K562 (cell line): ENCODE results near the gene BAZ2A. TPM values are rescaled to one million over a fixed set of nuclear protein-coding genes. Genes with fewer than 3 reads are reported as not detected.

Source experiments
- ATAC-seq: fragments of 200-7000 bp; cut with Tn5 transposase; 3 replicates; pipeline ENCODE4 v1.9.1; 2020; ENCODE audit warnings: moderate library complexity
- BruUV-seq: library from RNA; stranded (reverse); fragments of 400-500 nt; replicated peaks from 2 replicates; lab custom pipeline; 2021; lab: Mats Ljungman, UMichigan
- CTCF ChIA-PET: fragments of 300-600 bp; formaldehyde crosslinking; extraction: SDS; loops from one replicate; lab custom pipeline; 2021; ENCODE audit warnings: low intra/inter-chr PET ratio; lab: Yijun Ruan, JAX
- POLR2A ChIA-PET: fragments of 300-600, 350-650 bp; sonication (Branson Sonifier 250); formaldehyde crosslinking; extraction: SDS; loops from one replicate; lab custom pipeline; 2021; ENCODE audit warnings: antibody characterized with exemption, inconsistent platforms; lab: Yijun Ruan, JAX
- DNase-seq, 4 experiments: peaks; one replicate each; pipeline versions ENCODE4 v3.0.0 to v3.0.0-alpha.2; 2011 to 2018; ENCODE audit warnings: low spot score in 3 of 4, mixed read lengths in 3 of 4; ENCODE audit errors: extremely low read depth in 1 of 4
- FAIRE-seq: peaks from 2 replicates; lab custom pipeline; 2011; peaks lifted over from hg19 to GRCh38; lab: Jason Lieb, UNC
- H2AFZ ChIP-seq: 2 replicates; pipeline ENCODE4 v1.6.0; 2011; ENCODE audit warnings: low read depth, low read length, control low read depth, inconsistent platforms
- H3K27ac ChIP-seq: fragments of 200-600 bp; 3 replicates; pipeline ENCODE4 v1.8.0; 2011; ENCODE audit warnings: low read depth, mild to moderate bottlenecking, control low read depth, inconsistent platforms, low read length, moderate library complexity, mixed read lengths; ENCODE audit errors: extremely low read depth
- H3K27me3 ChIP-seq, 2 experiments: fragments of 300-600 bp in 1 of 2; 2 replicates in 1 of 2; 3 replicates in 1 of 2; pipeline versions ENCODE4 v1.6.0 to v1.8.0; 2011; ENCODE audit warnings: inconsistent platforms in 2 of 2, low read length in 2 of 2, mild to moderate bottlenecking in 1 of 2, mixed read lengths in 1 of 2, moderate library complexity in 1 of 2; ENCODE audit not compliant: control insufficient read depth in 2 of 2, insufficient read depth in 2 of 2
- H3K36me3 ChIP-seq: fragments of 300-600 bp; 3 replicates; pipeline ENCODE4 v1.8.0; 2011; ENCODE audit warnings: mild to moderate bottlenecking, low read length, inconsistent platforms; ENCODE audit not compliant: control insufficient read depth, insufficient read depth
- H3K4me1 ChIP-seq, 2 experiments: fragments of 200-600 bp in 1 of 2; replicated peaks in 1 of 2; 2 replicates in 1 of 2; 3 replicates in 1 of 2; pipeline versions ENCODE4 v1.5.1 to v1.8.0; 2011; ENCODE audit warnings: inconsistent platforms in 2 of 2, low read length in 2 of 2, mild to moderate bottlenecking in 1 of 2, mixed read lengths in 1 of 2, moderate library complexity in 1 of 2; ENCODE audit not compliant: control insufficient read depth in 2 of 2, insufficient read depth in 2 of 2
- H3K4me2 ChIP-seq: 2 replicates; pipeline ENCODE4 v1.6.1; 2011; ENCODE audit warnings: low read length, control low read depth, inconsistent platforms, mixed read lengths; ENCODE audit not compliant: insufficient read depth
- H3K4me3 ChIP-seq: fragments of 200-600 bp; sonication (generic), shearing (Covaris generic); 2 replicates; pipeline ENCODE4 v1.5.1; 2016; ENCODE audit warnings: control low read depth, inconsistent platforms
- H3K79me2 ChIP-seq: fragments of 200-600 bp; 3 replicates; pipeline ENCODE4 v1.8.0; 2011; ENCODE audit warnings: low read length, inconsistent platforms; ENCODE audit not compliant: control insufficient read depth, insufficient read depth
- H3K9ac ChIP-seq, 2 experiments: 2 replicates each; pipeline versions ENCODE4 v1.6.0 to v1.6.1; 2011; ENCODE audit warnings: low read depth in 2 of 2, low read length in 2 of 2, control low read depth in 1 of 2, inconsistent platforms in 1 of 2, mild to moderate bottlenecking in 1 of 2, mixed read lengths in 1 of 2; ENCODE audit not compliant: insufficient read depth in 1 of 2
- H3K9me1 ChIP-seq: one replicate; pipeline ENCODE4 v1.6.0; 2011; ENCODE audit warnings: inconsistent platforms, mild to moderate bottlenecking, low read length, moderate library complexity; ENCODE audit not compliant: control insufficient read depth, insufficient read depth
- H3K9me3 ChIP-seq: replicated peaks from 2 replicates; pipeline ENCODE4 v1.5.1; 2011; ENCODE audit warnings: low read depth, low read length, inconsistent platforms; ENCODE audit not compliant: control insufficient read depth, insufficient read depth
- H4K20me1 ChIP-seq: replicated peaks from 2 replicates; pipeline ENCODE4 v1.6.1; 2011; ENCODE audit warnings: low read length, inconsistent platforms, mixed read lengths; ENCODE audit not compliant: control insufficient read depth, insufficient read depth
- ARID2 ChIP-seq: fragments of 450-650 bp; IDR thresholded peaks from 2 replicates; pipeline ENCODE4 v1.6.1; 2017; ENCODE audit warnings: antibody characterized with exemption, mild to moderate bottlenecking
- MBD2 ChIP-seq: sonication (generic); IDR thresholded peaks from 2 replicates; pipeline ENCODE4 v1.6.1; 2016; ENCODE audit warnings: low read depth, borderline replicate concordance
- TCF7L2 ChIP-seq: fragments of 150-350 bp; IDR thresholded peaks from 2 replicates; pipeline ENCODE4 v1.6.1; 2016; ENCODE audit warnings: low read depth, mild to moderate bottlenecking, low read length, moderate library complexity
- ZNF121 ChIP-seq: sonication (generic); formaldehyde crosslinking; conservative IDR thresholded peaks from 2 replicates; pipeline ENCODE4 v1.8.0; 2022; ENCODE audit warnings: missing genetic modification reagents
- in situ Hi-C: fragments of 300-500 bp; cut with MboI; formaldehyde crosslinking; loops from 4 replicates; pipeline ENCODE4 v1.15.0; 2018; ENCODE audit warnings: inconsistent platforms, mixed read lengths
- intact Hi-C: fragments of 100-400 bp; cut with micrococcal nuclease; formaldehyde crosslinking; loops from 2 replicates; pipeline ENCODE4 v1.14.2; 2022
- polyA plus RNA-seq, 8 experiments: library from polyadenylated mRNA; depleted of rRNA in 4 of 8; stranded (reverse) in 5 of 8; unstranded in 3 of 8; fragments of >200 nt; fragmentation: Nextera tagmentation in 2 of 8; fragmentation: Illumina TruSeq in 1 of 8; extraction: Ambion mirVana in 2 of 8; extraction: Trizol in 1 of 8; gene quantifications; 2 replicates each; pipeline versions ENCODE4 v1.2.1 to v1.2.3, GENCODE V29; 2011 to 2014; ENCODE audit warnings: inconsistent platforms in 1 of 8, missing spikeins in 1 of 8
- total RNA-seq, 7 experiments: library from RNA; depleted of rRNA in 6 of 7; stranded (reverse); fragments of >200 nt in 6 of 7; fragmentation: Illumina TruSeq in 2 of 7; extraction: Trizol in 2 of 7; gene quantifications; 2 replicates each; pipeline versions ENCODE4 v1.2.1 to v1.2.3, GENCODE V29; 2011 to 2021; ENCODE audit warnings: low replicate concordance in 1 of 7
- TF ChIP-seq, protein P1 (sequence below): fragments of 200-400 bp; formaldehyde crosslinking; IDR thresholded peaks from 2 replicates; pipeline ENCODE4 v1.6.1; 2017; ENCODE audit warnings: mild to moderate bottlenecking, low read depth, low read length, moderate library complexity
- TF ChIP-seq, protein P2 (sequence below): fragments of 250-450 bp; sonication (Bioruptor Pico); IDR thresholded peaks from 2 replicates; pipeline ENCODE4 v1.5.0; 2020; ENCODE audit warnings: mild to moderate bottlenecking, borderline replicate concordance

Gene BAZ2A
- total and polyA plus RNA-seq, 9 of the 15 experiments (the other 6 are each of a cell fraction or from before 2014, with no cell fraction given), result 4.5 to 86.4 (median 26.2) TPM

GRCh38 chr12:56591961-56592360, 38.2 kb downstream of the BAZ2A start:
- no peak overlapping the region for H2AFZ ChIP-seq
- no peaks in the 10 kb centered on the region for H3K9me1 ChIP-seq
- peaks cover 12% of the 10 kb centered on the region; the same call in 1 of the 3 replicates for H3K36me3 ChIP-seq
- H3K9ac ChIP-seq, result no peak overlapping the region
- 0 out of 5 replicates have a peak, but pooled peaks cover 0 to 5% of the 10 kb centered on the region in 2 experiments for H3K27me3 ChIP-seq
- FAIRE-seq (no peak), DNase-seq (no peak), ATAC-seq (no peak)
- no peak overlapping the region for H3K4me2 ChIP-seq
- POLR2A ChIA-PET, result interaction anchor here (1.3 kb wide), 1 partner anchor 13 kb away, joined by 4 read pairs; no protein-coding TSS in a partner anchor
- in situ Hi-C loops (no loop called here), intact Hi-C loops (no loop called here)
- no peaks in the 10 kb centered on the region; the same call in 1 of the 2 replicates for H4K20me1 ChIP-seq
- no peaks in the 10 kb centered on the region for H3K9me3 ChIP-seq
- H3K27ac ChIP-seq, result no peak overlapping the region
- TF ChIP-seq ZNF121 (CRISPR knock-in tag), result no peak
- TF ChIP-seq MBD2, result no peak
- TF ChIP-seq, protein P1, sequence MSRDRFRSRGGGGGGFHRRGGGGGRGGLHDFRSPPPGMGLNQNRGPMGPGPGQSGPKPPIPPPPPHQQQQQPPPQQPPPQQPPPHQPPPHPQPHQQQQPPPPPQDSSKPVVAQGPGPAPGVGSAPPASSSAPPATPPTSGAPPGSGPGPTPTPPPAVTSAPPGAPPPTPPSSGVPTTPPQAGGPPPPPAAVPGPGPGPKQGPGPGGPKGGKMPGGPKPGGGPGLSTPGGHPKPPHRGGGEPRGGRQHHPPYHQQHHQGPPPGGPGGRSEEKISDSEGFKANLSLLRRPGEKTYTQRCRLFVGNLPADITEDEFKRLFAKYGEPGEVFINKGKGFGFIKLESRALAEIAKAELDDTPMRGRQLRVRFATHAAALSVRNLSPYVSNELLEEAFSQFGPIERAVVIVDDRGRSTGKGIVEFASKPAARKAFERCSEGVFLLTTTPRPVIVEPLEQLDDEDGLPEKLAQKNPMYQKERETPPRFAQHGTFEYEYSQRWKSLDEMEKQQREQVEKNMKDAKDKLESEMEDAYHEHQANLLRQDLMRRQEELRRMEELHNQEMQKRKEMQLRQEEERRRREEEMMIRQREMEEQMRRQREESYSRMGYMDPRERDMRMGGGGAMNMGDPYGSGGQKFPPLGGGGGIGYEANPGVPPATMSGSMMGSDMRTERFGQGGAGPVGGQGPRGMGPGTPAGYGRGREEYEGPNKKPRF, result no peak
- no peak for TF ChIP-seq ARID2
- TF ChIP-seq TCF7L2, result no peak
- TF ChIP-seq, protein P2, sequence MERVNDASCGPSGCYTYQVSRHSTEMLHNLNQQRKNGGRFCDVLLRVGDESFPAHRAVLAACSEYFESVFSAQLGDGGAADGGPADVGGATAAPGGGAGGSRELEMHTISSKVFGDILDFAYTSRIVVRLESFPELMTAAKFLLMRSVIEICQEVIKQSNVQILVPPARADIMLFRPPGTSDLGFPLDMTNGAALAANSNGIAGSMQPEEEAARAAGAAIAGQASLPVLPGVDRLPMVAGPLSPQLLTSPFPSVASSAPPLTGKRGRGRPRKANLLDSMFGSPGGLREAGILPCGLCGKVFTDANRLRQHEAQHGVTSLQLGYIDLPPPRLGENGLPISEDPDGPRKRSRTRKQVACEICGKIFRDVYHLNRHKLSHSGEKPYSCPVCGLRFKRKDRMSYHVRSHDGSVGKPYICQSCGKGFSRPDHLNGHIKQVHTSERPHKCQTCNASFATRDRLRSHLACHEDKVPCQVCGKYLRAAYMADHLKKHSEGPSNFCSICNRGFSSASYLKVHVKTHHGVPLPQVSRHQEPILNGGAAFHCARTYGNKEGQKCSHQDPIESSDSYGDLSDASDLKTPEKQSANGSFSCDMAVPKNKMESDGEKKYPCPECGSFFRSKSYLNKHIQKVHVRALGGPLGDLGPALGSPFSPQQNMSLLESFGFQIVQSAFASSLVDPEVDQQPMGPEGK (CRISPR knock-in tag), result no peak
- no TSS peak for BruUV-seq
- peaks cover 0 to 2% of the 10 kb centered on the region in 2 experiments; a peak in 1 of 5 replicates for H3K4me1 ChIP-seq
- CTCF ChIA-PET, result no interaction called here
- no peak overlapping the region for H3K4me3 ChIP-seq
- H3K79me2 ChIP-seq, result no peaks in the 10 kb centered on the region
